HG02610 (cell line): Measurements from ENCODE around the gene RECK.
A peak's percentile ranks its signal among the peaks of the same experiment; 100 is the strongest.
"Not testable (repeated sequence)": the region's sequence is repeated elsewhere in the genome, so short reads cannot be mapped to it uniquely, and the experiment has no call there.

ENCODE experiments used
- ATAC-seq: cut with Tn5 transposase; IDR thresholded peaks from one replicate; pipeline ENCODE4 v1.9.1; 2021; ENCODE audit warnings: mild to moderate bottlenecking, moderate library complexity; ENCODE audit not compliant: unreplicated experiment

RECK gene

DNA sequence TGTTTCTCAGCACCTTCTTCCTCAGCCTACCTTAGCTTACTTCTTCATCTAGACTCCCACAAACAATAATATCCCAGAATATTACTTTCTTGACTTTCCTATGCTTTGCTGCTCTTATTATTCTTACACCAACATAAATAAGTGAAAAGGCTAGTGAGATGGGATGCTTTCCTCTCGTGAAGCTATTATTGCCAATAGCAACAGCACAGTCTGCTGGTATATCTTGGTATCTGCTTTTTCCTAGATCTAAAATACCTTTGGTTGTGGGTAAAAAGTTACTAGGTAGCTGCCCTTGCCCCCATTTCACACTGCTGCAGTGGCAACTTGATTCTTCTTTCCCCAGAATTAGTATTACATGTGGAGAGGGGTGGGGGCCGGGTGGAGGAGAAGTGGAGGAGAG is 73.7 kb downstream of the RECK start:
- no peak for ATAC-seq

DNA sequence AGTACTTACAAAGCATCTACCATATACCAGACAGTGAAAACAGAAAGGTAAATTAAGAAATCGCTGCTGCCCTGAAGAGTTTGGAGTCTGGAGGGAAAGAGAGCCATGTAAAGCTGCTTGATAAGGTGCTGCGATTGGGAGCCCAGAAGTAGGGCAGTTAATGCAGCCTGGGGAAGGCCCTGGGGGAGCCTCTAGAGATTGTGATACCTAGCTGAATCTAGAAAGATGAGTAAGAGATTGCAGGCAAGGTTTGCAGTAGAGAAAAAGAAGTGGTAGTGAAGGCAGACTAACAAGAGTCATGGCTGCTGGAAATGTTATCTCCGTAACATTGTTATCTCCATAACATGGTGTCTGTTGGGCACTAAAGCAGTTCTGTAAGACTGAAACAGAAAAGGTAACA is 75.8 kb downstream of the RECK start:
- ATAC-seq: no peak

DNA sequence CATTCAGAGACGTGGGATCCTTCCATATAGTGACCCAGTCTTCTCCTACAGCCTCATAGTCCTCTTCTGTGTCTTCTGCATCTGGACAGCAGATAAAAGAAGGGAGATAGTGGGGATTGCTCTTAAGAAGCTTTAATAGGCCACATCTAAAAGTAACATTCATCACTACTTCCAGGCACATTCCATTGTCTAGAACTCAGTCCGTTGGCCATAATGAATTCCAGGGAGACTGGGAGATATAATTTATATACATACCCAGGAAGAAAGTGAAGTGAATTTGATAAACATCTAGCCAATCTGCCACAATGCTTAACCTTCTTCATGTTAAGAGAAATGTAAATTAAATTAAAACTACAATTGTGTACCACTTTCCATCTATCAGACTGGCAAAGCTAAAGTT is 77.3 kb downstream of the RECK start:
- ATAC-seq: no peak

GRCh38 chr9:36116593-36116992 is 79.9 kb downstream of the RECK start:
- no peak for ATAC-seq

DNA sequence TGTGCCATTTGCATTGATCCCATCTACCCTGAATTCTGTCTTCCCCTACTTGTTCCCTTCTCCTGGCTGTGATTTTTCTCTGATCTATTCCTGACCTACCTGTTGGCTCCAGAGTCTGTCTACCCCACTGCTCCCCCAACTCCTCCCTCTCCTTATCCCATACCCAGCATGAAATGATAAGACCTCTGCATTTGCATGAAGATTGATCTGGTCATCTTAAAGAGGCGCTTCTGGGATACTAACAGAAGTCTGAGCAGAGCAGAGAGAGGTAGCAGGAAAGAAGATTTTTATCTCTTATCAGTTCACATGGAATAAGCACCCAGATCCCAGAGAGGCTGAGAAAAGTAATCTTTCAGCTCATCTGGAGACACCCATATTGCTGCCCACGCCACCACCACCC is 81.5 kb downstream of the RECK start:
- no peak for ATAC-seq

DNA sequence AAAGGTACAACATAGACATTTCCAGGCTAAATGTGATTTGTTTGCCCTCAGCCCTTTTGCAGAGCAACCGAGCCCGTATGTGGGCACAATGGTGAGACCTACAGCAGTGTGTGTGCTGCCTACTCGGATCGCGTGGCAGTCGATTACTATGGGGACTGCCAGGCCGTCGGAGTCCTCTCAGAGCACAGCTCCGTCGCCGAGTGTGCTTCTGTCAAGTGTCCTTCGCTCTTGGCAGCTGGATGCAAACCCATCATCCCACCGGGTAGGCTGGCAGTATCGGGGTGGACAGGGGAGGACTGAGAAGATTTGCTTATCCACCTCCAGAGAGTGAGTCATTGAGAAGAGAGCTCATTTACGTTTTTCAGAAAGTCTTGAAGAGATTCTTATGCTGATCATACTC is 82.0 kb downstream of the RECK start:
- ATAC-seq: no peak

- ATAC-seq: no peak
These were observed 82.8 kb downstream of the RECK start for GRCh38 chr9:36119476-36119875.

DNA sequence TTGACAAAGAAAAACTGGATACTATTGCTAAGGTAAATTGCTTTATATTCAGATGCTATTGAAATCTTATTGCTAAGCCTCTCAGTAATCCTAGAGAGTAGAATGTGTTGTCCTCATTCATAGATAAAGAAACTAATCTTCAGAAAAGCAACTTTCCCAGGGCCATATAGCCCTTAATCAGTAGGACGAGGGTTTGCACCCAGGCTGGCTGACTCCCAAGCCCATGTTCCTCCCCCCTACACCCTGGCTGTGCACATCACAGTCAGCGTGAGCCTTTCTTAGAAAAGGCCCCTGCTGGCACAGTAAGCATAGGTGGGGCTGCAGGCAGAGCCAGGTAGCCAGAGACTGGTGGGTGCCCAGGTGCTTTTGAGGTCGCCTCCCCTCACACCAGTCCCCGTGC is 84.0 kb downstream of the RECK start:
- ATAC-seq: no peak

DNA sequence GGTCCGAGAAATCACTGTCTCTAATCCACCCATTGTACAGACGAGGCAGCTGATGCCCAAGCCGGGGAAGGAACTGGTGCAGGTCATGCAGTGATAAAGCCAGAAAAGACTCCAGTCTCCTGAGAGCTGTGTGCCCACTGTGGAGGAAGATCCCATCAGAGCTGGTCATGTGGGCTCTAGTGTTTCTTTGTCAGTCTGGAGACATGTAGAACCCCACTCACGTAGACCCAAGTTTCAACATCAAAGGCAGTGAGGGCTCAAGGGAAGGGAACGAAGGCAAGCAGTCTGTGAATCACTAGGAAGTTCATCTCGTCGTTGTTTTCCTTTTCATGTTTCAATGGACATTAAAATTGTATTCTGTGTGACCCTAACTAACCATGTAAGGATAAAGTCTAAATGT is 85.3 kb downstream of the RECK start:
- ATAC-seq: no peak

DNA sequence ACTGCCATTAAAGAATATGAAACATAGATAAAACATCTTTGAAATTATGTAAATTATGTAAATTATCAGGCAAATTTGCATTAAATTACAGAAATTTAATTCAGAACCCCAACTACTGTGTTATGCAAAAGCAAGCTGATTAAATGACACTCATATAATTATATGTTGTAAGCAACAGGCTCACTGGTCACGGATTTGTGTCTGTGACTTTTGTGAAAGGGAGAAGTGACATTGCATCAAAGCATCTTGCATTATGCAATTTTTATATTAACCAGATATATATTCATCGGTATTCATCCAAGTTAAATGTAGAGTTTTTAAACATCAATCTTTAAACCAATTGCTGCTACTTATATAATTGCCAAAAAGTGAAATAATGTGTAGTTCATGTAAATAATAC is 86.8 kb downstream of the RECK start:
- ATAC-seq: no peak

DNA sequence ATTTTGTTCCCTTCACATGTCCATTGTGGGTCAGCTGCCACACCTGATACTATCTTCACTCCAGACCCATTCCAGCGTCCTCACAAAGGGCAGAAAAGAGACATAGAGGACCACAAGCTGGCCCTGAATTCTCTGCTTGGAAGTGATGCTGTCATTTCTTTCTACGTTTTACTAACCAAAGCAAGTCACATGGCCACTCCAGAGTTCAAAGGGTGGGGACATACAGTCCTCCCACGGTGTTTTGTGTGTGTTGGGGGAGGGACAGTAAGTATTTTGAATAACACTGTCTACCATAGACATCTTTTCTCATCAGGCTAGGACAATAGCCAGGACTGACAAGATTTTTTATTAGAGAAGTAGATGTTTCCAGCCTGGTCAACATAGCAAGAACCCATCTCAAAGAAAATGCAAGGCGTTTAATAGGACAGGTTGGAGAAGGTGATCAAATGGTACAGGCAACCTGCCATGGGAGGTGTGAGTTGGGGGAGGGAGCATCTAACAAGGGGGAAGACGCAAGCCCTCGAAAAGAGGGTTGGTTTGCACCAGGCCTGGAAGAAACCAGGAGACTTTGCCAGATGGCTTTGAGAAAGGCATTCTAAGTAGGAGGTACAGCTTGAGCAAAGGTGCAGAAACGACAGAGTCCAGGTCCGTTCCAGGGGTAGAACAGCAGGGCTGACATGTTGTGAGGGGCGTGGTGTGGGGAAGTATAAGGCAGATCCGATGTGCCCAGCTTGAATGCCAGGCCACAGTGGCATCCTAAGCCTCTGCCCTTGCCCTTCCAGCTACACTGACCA is 88.5 kb downstream of the RECK start:
- ATAC-seq: no peak

DNA sequence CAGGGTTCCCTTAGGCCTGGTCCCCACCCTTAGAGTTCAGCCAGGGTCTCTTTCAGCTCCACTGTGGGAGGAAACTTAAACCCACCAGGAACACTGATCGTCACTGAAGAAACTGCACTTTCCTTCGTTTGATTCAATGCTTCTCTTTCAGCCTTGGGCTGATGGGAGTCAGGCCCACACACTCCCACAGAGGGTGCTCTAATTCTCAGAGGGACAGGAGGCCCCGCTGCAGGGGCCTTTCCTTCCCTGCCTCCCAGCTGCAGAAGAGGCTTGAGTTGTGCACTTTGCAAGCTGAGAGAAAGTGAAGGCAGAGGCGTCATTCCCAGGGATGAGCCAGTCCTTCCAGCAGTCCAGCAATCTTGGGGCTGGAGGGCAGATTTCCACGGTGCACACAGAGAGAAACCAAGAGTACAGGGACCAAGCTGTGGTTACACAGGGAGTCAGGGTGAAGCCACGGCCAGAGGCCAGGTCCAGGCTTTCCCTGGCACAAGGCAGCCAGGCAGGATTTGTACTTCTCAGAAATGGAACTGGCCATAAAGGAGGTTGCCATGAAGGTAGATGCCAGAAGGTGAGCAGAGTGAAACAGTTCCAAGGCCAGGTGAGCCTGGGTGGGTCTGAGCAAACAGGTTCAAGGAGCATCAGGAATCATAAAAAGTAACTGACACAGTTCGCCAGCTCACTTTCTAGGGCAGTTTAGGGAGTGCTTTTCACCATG is 89.5 kb downstream of the RECK start:
- no peak for ATAC-seq

GRCh38 chr9:36127652-36128244 is 91.0 kb downstream of the RECK start:
- ATAC-seq: no peak

- no peak for ATAC-seq
These were observed 91.6 kb downstream of the RECK start for GRCh38 chr9:36128349-36128748.

DNA sequence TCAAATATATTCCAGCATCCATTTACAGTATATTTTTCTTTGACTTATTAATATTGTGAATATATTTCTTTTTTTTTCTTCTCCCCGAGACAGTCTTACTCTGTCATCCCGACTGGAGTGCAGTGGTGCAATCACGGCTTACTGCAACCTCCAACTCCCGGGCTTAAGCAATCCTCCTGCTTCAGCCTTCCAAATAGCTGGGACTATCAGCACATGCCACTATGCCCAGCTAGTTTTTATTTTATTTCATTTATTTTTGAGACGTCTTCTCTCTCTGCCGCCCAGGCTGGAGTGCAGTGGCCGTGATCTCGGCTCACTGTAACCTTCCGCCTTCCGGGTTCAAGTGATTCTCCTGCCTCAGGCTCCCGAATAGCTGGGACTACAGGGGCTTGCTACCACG is 92.4 kb downstream of the RECK start:
- no peak for ATAC-seq

- ATAC-seq: not testable (repeated sequence)
These were observed 95.0 kb downstream of the RECK start for GRCh38 chr9:36131666-36132065.

GRCh38 chr9:36132086-36132485 is 95.4 kb downstream of the RECK start:
- ATAC-seq: no peak

- ATAC-seq: no peak
These were observed 98.2 kb downstream of the RECK start for GRCh38 chr9:36134761-36135505.

- ATAC-seq: no peak
These were observed 99.1 kb downstream of the RECK start for GRCh38 chr9:36135741-36136271.

- ATAC-seq: peak; percentile 96
These were observed 99.7 kb downstream of the RECK start, which contains the start of gene GLIPR2 for GRCh38 chr9:36136272-36136893. GLIPR2 (plus strand) TSS chr9:36136733; CDS start chr9:36136779, 46 bp downstream.
